Karpas-422 (cell line): ENCODE measurements around the gene TMEM179. TPM values are rescaled to one million over a fixed set of nuclear protein-coding genes. Genes with fewer than 3 reads are reported as not detected.

Experiments
- DNase-seq: peaks from one replicate; pipeline ENCODE4 v3.0.0-alpha.2; 2015
- H2AFZ ChIP-seq: fragments of 200-600 bp; sonication (generic); 2 replicates; pipeline ENCODE4 v1.6.1; 2014; ENCODE audit warnings: antibody characterized with exemption, low read length, mixed read lengths
- H3K27ac ChIP-seq: fragments of 200-600 bp; sonication (generic); 2 replicates; pipeline ENCODE4 v1.5.1; 2014; ENCODE audit warnings: mild to moderate bottlenecking, low read length, moderate library complexity
- H3K27me3 ChIP-seq: fragments of 200-600 bp; sonication (generic); 2 replicates; pipeline ENCODE4 v1.6.1; 2014; ENCODE audit warnings: low read length, mixed read lengths
- H3K36me3 ChIP-seq: fragments of 200-600 bp; sonication (generic); 2 replicates; pipeline ENCODE4 v1.6.1; 2014; ENCODE audit warnings: low read length, mixed read lengths; ENCODE audit not compliant: insufficient read depth
- H3K4me1 ChIP-seq: fragments of 200-600 bp; sonication (generic); 2 replicates; pipeline ENCODE4 v1.6.1; 2014; ENCODE audit warnings: mild to moderate bottlenecking, low read length, mixed read lengths
- H3K4me2 ChIP-seq: fragments of 200-600 bp; sonication (generic); 2 replicates; pipeline ENCODE4 v1.6.1; 2014; ENCODE audit warnings: low read length, low read depth, mild to moderate bottlenecking; ENCODE audit not compliant: poor library complexity, severe bottlenecking
- H3K4me3 ChIP-seq: fragments of 200-600 bp; sonication (generic); 2 replicates; pipeline ENCODE4 v1.5.1; 2014; ENCODE audit warnings: mild to moderate bottlenecking, antibody characterized with exemption, low read length, mixed read lengths
- H3K79me2 ChIP-seq: fragments of 200-600 bp; sonication (generic); 2 replicates; pipeline ENCODE4 v1.6.1; 2014; ENCODE audit warnings: mild to moderate bottlenecking, low read length, mixed read lengths
- H3K9ac ChIP-seq: fragments of 200-600 bp; sonication (generic); 2 replicates; pipeline ENCODE4 v1.6.0; 2014; ENCODE audit warnings: low read length
- H3K9me2 ChIP-seq: fragments of 200-600 bp; sonication (generic), shearing (Covaris generic); replicated peaks from 2 replicates; pipeline ENCODE4 v1.6.0; 2014; ENCODE audit warnings: mild to moderate bottlenecking, low read length, moderate library complexity; ENCODE audit not compliant: insufficient read depth
- H3K9me3 ChIP-seq: fragments of 300-700, 200-600 bp; sonication (generic); 2 replicates; pipeline ENCODE4 v1.6.1; 2014; ENCODE audit warnings: low read length, mixed read lengths
- H4K20me1 ChIP-seq: fragments of 200-600 bp; sonication (generic); 2 replicates; pipeline ENCODE4 v1.6.1; 2014; ENCODE audit warnings: mild to moderate bottlenecking, antibody characterized with exemption, low read length, low read depth; ENCODE audit not compliant: insufficient read depth
- total RNA-seq: library from RNA; depleted of rRNA; stranded (reverse); fragments of >200 nt; shearing (Covaris generic); gene quantifications from 2 replicates; pipeline ENCODE4 v1.2.3, GENCODE V29; 2014; ENCODE audit warnings: low replicate concordance

The TMEM179 gene
- total RNA-seq, 1 experiment from 2014 or later: not detected

DNA sequence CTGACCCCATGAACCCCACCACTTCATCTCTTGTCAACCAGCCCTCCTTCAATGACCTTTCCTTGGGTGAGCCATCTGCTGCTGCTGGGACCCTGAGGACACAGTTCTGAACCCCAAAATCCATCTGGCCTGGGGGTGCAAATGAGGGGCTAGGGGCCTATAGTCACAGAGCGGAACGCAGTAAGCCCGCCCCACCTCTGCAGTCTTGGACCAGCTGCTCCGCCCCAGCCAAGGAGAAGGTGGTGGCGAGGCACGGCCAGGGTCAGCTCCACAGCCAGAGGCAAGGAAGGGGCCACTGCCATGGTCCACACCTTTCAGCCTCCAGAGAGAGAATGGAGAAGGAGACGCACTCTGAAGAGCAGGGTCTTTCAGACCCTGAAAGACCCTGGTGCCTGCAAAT is 5.1 kb downstream of the TMEM179 start:
- H3K9ac ChIP-seq: no peak overlapping the region
- no peaks in the 10 kb centered on the region for H3K79me2 ChIP-seq
- no peaks in the 10 kb centered on the region for H3K9me2 ChIP-seq
- H3K27me3 ChIP-seq: no peaks in the 10 kb centered on the region
- H3K4me2 ChIP-seq: no peak overlapping the region
- no peaks in the 10 kb centered on the region for H3K4me1 ChIP-seq
- no peaks in the 10 kb centered on the region for H3K9me3 ChIP-seq
- H3K4me3 ChIP-seq: no peak overlapping the region
- no peak overlapping the region for H3K27ac ChIP-seq
- no peak overlapping the region for H2AFZ ChIP-seq
- H3K36me3 ChIP-seq: no peaks in the 10 kb centered on the region
- DNase-seq: no peak
- H4K20me1 ChIP-seq: peaks cover 13% of the 10 kb centered on the region; the same call in 1 of the 2 replicates

DNA sequence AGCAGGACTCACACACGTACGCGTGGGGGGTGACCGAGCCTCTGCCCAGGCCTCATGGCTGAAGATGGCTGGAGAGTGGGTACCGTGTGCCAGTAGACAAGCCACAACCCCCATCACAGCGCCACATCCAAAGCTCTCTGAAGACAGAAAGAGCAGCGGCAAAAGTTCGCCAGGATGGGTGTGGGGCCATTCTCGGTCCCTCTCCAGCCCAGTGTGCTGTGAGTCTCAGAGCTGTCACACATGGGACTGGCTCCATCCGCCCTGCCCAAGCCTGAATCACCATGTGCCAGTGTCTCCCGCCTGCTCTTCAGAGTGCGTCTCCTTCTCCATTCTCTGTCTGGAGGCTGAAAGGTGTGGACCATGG is 5.7 kb downstream of the TMEM179 start:
- Histone ChIP-seq H3K9me3 (no peaks in the 10 kb centered on the region), H2AFZ (no peak overlapping the region), H3K4me2 (no peak overlapping the region), H3K4me1 (peaks cover 4% of the 10 kb centered on the region; the same call in 1 of the 2 replicates), H3K4me3 (no peak overlapping the region), H3K27me3 (no peaks in the 10 kb centered on the region), H3K27ac (no peak overlapping the region), H3K36me3 (no peaks in the 10 kb centered on the region), H3K79me2 (no peaks in the 10 kb centered on the region), H3K9ac (no peak overlapping the region), H3K9me2 (no peaks in the 10 kb centered on the region), H4K20me1 (peaks cover 14% of the 10 kb centered on the region; the same call in 1 of the 2 replicates)
- DNase-seq: no peak

DNA sequence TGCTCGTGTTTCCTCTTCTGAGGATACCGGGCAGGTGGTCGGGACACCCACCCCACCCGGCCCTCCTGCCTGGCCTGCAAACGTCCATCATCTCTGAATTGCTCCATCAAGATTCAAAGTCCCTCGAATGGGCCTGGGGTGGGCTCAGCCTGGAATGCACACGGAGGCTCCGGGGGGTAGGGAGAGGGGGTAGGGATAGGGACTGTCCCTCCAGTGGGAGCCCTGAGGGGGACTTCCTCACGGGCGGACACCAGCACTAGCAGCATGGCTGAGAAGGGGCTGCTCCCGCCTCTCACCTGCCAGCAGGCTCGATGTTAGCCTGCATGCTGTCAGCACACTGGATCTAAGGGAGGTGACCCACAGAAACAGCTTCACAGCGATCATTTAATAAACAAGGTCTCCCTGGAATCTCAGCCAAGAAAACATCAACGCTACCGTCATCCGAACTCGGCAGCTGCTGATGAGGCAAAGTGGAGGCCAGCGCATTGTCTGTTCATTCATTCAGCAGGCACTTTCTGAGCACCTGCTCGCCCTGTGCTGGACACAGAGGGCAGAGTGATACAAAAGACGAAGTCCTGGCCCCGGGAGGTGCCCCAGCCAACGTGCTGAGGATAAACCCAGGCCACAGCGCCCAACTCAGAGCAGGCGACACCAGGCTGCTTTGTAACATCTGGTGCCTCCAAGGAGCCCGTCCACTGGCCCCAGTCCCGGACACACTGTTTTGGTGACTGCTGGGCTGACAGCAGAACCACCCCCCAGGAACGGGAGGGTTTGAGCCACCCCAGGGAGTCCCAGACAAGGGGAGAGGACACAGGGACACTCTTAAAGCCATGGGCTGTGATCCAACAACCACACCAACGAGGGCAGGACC is 6.3 kb downstream of the TMEM179 start:
- Histone ChIP-seq H3K9me3 (no peaks in the 10 kb centered on the region), H3K79me2 (no peaks in the 10 kb centered on the region), H3K9ac (no peak overlapping the region), H3K36me3 (no peaks in the 10 kb centered on the region), H3K4me1 (peaks cover 6% of the 10 kb centered on the region; the same call in 1 of the 2 replicates), H3K4me2 (no peak overlapping the region), H3K27me3 (no peaks in the 10 kb centered on the region), H4K20me1 (peaks cover 17% of the 10 kb centered on the region; the same call in 1 of the 2 replicates), H3K27ac (no peak overlapping the region), H3K4me3 (no peak overlapping the region), H2AFZ (no peak overlapping the region), H3K9me2 (no peaks in the 10 kb centered on the region)
- DNase-seq: no peak

DNA sequence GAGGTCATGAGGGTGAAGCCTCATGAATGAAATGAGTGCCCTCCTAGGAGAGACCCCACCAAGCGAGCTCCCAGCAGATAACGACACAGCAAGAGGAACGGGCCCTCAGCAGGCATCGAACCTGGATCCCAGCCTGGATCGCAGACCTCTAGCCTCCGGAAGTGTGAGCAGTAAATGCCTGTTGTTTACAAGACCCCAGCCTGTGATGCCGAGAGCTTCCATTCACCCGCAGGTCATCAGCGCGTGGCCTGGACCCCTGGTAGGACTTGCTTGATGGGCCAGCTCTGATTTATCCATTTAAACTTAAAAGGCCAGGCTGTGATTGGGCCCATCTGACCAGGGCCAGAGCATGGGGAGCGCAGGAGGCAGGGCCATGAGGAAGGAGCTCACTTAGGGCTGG is 7.0 kb downstream of the TMEM179 start:
- Histone ChIP-seq H3K4me2 (no peak overlapping the region), H3K79me2 (no peaks in the 10 kb centered on the region), H3K4me1 (peaks cover 6% of the 10 kb centered on the region; the same call in 1 of the 2 replicates), H4K20me1 (peaks cover 17% of the 10 kb centered on the region; the same call in 1 of the 2 replicates), H3K9me2 (no peaks in the 10 kb centered on the region), H3K36me3 (no peaks in the 10 kb centered on the region), H3K4me3 (no peak overlapping the region), H2AFZ (no peak overlapping the region), H3K9me3 (no peaks in the 10 kb centered on the region), H3K27ac (no peak overlapping the region), H3K9ac (no peak overlapping the region), H3K27me3 (no peaks in the 10 kb centered on the region)
- no peak for DNase-seq

DNA sequence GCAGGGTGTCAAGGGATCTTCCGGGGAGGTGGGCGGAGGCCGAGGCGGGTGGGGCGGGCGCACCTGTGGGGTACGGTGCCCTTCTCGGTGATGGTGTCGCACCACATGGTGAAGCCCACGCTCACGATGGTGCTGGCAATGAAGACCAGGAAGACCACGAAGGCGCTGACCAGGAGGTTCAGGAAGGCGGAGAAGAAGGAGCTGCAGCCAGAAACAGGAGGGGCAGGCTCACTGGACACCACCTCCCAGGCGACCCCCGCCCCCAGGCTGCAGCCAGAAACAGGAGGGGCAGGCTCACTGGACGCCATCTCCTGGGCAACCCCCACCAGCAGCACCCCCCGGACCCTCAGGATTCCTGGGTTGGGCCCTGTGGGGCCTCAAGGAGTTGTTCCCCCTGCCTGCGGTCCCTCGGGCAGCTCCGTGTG is 7.6 kb downstream of the TMEM179 start:
- H4K20me1 ChIP-seq: peaks cover 17% of the 10 kb centered on the region; the same call in 1 of the 2 replicates
- no peaks in the 10 kb centered on the region for H3K79me2 ChIP-seq
- H3K9me2 ChIP-seq: no peaks in the 10 kb centered on the region
- no peak overlapping the region for H3K4me3 ChIP-seq
- H3K27ac ChIP-seq: no peak overlapping the region
- H2AFZ ChIP-seq: no peak overlapping the region
- H3K9ac ChIP-seq: no peak overlapping the region
- no peak for DNase-seq
- no peaks in the 10 kb centered on the region for H3K36me3 ChIP-seq
- H3K4me2 ChIP-seq: no peak overlapping the region
- peaks cover 6% of the 10 kb centered on the region; the same call in 1 of the 2 replicates for H3K4me1 ChIP-seq
- H3K9me3 ChIP-seq: no peaks in the 10 kb centered on the region
- no peaks in the 10 kb centered on the region for H3K27me3 ChIP-seq

DNA sequence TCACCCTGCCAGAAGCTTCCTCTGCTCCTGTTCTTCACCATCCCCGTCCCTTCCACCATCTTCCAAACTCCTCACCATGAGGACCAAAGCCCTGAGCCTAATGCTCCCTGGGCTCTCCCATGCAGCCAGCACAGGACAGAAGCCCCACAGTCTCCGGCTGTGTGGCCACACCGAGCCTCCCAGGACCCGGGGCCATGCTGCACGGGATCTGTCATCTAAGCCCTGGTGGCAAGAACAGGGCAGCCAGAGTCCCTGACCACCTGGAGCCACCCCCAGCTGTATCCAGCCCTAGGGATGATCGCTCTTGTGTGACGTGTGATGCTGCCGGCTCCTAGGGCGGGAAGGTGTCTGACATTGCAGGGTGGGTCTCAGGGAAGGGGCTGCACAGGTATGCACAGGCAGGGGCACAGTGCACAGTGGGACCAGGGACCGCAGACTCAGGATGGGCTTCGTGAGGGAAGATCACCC is 8.1 kb downstream of the TMEM179 start:
- peaks cover 6% of the 10 kb centered on the region; the same call in 1 of the 2 replicates for H3K4me1 ChIP-seq
- peaks cover 17% of the 10 kb centered on the region; the same call in 1 of the 2 replicates for H4K20me1 ChIP-seq
- no peak for DNase-seq
- no peak overlapping the region for H3K4me2 ChIP-seq
- H3K79me2 ChIP-seq: no peaks in the 10 kb centered on the region
- H3K9me3 ChIP-seq: no peaks in the 10 kb centered on the region
- no peaks in the 10 kb centered on the region for H3K36me3 ChIP-seq
- H3K27ac ChIP-seq: no peak overlapping the region
- H3K4me3 ChIP-seq: no peak overlapping the region
- H2AFZ ChIP-seq: no peak overlapping the region
- no peak overlapping the region for H3K9ac ChIP-seq
- no peaks in the 10 kb centered on the region for H3K9me2 ChIP-seq
- H3K27me3 ChIP-seq: no peaks in the 10 kb centered on the region

DNA sequence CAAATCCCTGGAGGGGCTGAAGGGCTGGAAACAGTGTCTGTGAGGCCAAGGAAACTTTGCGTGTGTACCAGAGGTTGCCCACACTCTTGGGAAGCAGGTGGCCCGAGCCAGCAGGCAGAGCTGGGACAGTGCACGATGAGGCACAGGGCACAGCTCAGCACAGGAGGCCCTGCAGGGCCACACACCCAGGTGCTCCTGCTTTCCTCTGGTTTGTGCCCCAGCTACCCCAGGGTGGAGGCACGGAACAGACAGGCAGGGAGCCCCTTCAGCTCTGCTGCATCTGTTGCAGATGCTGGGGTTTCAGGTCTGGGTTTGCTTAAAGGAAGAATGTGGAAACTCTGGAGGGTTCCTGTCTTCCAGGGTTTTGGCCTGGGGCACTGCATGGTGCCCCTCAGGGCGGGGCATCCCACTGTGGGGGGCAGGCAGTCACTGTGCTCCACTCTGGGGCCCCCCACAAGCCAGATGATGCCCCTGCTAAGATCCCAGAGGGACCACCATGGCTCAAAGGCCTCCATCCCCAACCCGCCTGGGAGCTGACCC is 8.6 kb downstream of the TMEM179 start:
- no peaks in the 10 kb centered on the region for H3K36me3 ChIP-seq

DNA sequence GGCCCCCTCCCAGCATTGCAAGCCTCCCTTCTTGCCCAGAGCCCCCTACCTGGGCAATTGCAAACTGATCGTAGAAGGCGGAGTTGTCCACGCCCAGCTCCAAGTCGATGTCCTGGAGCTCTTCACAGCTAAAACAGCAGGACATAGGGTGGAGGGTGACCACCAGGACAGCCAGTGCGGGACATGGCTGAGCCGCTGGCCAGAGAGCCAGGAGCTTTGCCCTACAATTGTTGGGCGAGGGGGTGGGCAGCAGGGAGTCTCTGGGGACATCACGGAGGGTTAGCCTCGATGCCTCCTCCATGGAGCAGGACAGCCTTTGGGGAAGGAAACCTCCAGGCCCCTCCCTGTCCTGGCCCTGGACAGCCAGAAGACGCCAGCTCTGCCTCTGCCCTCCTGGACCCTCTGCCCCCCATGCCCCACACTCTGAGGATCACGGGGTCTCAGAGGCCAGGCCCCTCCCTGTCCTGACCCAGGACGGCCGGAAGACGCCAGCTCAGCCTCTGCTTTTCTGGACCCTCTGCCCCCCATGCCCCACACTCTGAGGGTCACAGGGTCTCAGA is 9.4 kb downstream of the TMEM179 start:
- H3K4me1 ChIP-seq: peaks cover 6% of the 10 kb centered on the region; the same call in 1 of the 2 replicates

More for the DNA sequence above, 8.6 kb downstream of the TMEM179 start:
- Histone ChIP-seq H3K9me2 (no peaks in the 10 kb centered on the region), H3K9ac (no peak overlapping the region), H3K27ac (no peak overlapping the region), H3K79me2 (no peaks in the 10 kb centered on the region), H3K4me1 (peaks cover 6% of the 10 kb centered on the region; the same call in 1 of the 2 replicates), H4K20me1 (peaks cover 18% of the 10 kb centered on the region; the same call in 1 of the 2 replicates), H2AFZ (no peak overlapping the region), H3K27me3 (no peaks in the 10 kb centered on the region), H3K4me3 (no peak overlapping the region), H3K4me2 (no peak overlapping the region), H3K9me3 (no peaks in the 10 kb centered on the region)
- DNase-seq: peak; percentile 59

More for the DNA sequence above, 9.4 kb downstream of the TMEM179 start:
- H3K9ac ChIP-seq: no peak overlapping the region
- peaks cover 18% of the 10 kb centered on the region; the same call in 1 of the 2 replicates for H4K20me1 ChIP-seq
- no peaks in the 10 kb centered on the region for H3K27me3 ChIP-seq
- H3K9me2 ChIP-seq: no peaks in the 10 kb centered on the region
- H3K79me2 ChIP-seq: no peaks in the 10 kb centered on the region
- H3K9me3 ChIP-seq: no peaks in the 10 kb centered on the region
- DNase-seq: no peak
- no peak overlapping the region for H3K4me2 ChIP-seq
- H3K27ac ChIP-seq: no peak overlapping the region
- no peaks in the 10 kb centered on the region for H3K36me3 ChIP-seq
- no peak overlapping the region for H2AFZ ChIP-seq
- no peak overlapping the region for H3K4me3 ChIP-seq
